NCI-H1436 (cell line): ENCODE measurements around the gene PAQR6.
"Not testable (repeated sequence)": the region's sequence is repeated elsewhere in the genome, so short reads cannot be mapped to it uniquely, and the experiment has no call there.

Experiments
- DNase-seq: peaks from one replicate; lab custom pipeline; 2025; lab: John Stamatoyannopoulos, UW

The PAQR6 gene

DNA sequence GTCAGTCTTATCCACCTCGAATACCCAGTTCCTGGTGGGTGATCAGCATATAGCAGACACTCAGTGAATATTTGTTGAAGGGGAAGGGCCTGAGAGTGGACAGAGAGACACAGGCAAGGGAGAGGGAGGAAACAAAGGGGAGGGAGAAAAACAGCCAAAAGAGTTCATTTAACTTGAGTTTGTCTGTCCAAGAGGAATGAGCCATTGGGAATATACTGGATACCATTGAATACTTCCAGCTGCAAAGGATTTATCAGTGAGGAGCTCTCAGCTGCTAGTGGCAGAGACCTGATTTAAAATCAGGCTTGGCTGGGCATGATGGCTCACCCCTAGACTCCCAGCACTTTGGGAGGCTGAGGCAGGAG, 17.4 kb downstream of the PAQR6 start:
- no peak for DNase-seq

- no peak for DNase-seq
Observed at GRCh38 chr1:156229809-156230472, 17.9 kb downstream of the PAQR6 start.

- no peak for DNase-seq
Observed at GRCh38 chr1:156228501-156228900, 19.4 kb downstream of the PAQR6 start.

DNA sequence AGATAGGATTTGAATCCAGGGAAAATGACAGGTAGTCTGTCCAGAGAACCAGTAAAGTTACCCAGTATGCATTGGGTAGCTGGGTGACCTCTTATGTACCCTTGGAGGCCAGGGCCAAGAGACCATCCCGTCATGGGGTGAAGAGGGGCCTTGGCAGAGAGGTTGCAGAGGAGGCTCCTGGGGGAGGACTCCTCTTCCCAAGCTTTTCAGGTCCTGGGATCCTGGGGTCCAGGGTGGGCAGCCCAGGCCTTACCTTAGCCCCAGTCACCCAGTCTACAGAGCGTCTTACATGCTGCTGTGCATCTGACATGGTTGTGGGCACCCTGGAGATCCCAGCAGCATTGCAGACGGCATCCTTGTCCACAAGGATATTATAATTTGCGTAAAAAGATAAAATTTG, 21.1 kb downstream of the PAQR6 start:
- no peak for DNase-seq

DNA sequence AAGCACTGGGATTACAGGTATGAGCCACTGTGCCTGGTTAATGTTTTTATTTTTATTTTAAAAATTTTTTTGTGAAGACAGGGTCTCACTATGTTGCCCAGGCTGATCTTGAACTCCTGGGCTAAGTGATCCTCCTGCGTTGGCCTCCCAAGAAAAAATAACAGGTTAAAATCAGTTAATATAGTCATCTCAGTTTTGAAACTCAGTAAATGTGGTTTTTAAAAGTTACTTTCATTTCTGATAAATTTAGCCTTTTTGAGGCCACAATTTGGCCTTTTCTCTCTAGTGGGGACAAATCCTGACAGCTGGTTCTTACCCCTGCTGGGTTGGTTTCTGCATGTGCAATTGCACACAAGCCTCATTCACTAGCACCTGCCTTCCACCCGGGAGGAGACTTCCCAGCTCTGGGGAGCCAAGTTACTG, 21.7 kb downstream of the PAQR6 start:
- DNase-seq, result no peak

DNA sequence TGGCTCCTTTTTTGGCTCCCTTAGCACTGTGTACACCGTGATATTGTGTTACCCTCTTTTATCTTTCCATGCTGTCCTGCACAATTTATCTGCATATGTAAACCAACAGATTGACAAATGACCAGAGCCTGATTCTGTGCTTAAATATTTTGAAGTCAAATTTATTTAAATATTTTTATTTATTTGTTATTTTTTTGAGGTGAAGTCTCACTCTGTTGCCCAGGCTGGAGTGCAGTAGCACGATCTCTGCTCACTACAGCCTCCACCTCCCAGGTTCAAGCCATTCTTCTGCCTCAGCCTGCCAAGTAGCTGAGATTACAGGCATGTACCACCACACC, 22.2 kb downstream of the PAQR6 start:
- no peak for DNase-seq

GRCh38 chr1:156221986-156222692, 25.7 kb downstream of the PAQR6 start:
- no peak for DNase-seq

GRCh38 chr1:156220226-156220625, 27.6 kb downstream of the PAQR6 start:
- DNase-seq, result no peak

DNA sequence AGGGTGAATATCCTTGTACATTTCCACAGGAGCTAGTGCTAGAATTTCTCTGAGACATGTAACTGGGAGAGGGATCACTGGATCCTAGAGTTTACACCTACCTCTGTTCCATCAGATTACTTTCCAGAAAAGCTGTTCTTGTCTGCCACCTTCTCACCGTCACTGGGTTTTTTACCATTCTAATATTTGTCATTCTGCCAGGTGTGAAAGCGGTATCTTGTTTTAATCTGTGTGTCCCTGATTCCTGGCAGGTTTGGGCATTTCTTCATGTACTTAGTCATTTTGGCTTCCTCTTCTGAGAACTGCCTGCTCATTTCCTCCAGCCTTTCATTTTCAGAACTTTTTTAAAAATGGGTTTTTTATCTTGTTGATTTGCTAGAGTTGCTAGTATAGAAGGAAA, 30.0 kb downstream of the PAQR6 start:
- DNase-seq, result no peak

- not testable (repeated sequence) for DNase-seq
Observed at GRCh38 chr1:156216361-156217086, 31.3 kb downstream of the PAQR6 start.

GRCh38 chr1:156214024-156214748, 33.7 kb downstream of the PAQR6 start:
- DNase-seq, result no peak

DNA sequence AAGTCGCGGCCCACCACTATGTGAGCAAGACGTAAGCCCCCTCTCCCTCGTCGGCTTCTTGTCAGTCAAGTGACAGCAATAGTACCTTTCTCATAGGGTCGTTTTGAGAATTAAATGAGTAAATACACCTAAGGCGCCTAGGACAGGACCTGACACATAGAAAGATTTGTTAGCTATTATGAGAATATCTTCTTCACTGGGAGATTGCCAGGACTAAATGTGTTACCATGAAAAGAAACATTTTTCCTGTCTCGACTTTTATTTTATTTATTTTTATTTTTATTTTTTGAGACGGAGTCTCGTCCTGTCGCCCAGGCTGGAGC, 34.3 kb downstream of the PAQR6 start:
- DNase-seq, result no peak

DNA sequence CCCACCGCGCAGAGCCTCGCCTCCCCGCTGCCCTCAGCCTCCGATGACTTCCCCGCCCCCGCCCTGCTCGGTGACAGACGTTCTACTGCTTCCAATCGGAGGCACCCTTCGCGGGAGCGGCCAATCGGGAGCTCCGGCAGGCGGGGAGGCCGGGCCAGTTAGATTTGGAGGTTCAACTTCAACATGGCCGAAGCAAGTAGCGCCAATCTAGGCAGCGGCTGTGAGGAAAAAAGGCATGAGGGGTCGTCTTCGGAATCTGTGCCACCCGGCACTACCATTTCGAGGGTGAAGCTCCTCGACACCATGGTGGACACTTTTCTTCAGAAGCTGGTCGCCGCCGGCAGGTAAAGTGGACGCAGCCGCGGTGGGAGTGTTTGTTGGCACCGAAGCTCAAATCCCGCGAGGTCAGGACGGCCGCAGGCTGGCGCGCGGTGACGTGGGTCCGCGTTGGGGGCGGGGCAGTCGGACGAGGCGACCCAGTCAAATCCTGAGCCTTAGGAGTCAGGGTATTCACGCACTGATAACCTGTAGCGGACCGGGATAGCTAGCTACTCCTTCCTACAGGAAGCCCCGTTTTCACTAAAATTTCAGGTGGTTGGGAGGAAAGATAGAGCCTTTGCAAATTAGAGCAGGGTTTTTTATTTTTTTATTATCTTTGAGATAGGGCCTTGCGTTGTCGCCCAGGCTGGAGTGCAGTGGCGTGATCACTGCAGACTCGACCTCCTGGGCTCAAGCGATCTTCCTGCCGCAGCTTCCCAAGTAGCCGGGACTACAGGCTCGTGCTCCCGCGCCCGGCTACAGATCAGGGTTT, 34.8 kb downstream of the PAQR6 start, which contains the start of gene PMF1:
Gene PMF1, plus strand, starts transcription at position 175 of the 811 bp plus-strand sequence. Its CDS starts 9 bp downstream, at position 184.
- DNase-seq, result peak; percentile 94

DNA sequence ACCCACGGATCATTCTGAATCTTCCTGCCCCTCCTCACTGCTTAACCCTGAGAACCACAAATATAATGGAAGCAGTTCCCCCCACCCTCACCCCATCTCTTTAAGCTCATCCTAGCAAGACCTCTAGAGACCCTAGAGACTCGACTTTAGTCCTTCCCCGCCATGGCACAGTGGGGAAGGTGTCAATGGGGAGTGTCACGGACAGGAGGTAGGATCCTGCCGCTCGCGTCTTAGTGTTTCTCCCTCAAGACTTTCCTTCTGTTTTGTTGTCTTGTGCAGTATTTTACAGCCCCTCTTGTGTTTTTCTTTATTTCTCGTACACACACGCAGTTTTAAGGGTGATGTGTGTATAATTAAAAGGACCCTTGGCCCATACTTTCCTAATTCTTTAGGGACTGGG, 35.7 kb downstream of the PAQR6 start:
- DNase-seq, result no peak

- no peak for DNase-seq
Observed at GRCh38 chr1:156211243-156211642, 36.6 kb downstream of the PAQR6 start.

GRCh38 chr1:156204686-156205085, 43.2 kb downstream of the PAQR6 start:
- DNase-seq, result no peak

GRCh38 chr1:156203331-156203730, 44.5 kb downstream of the PAQR6 start:
- DNase-seq, result no peak

DNA sequence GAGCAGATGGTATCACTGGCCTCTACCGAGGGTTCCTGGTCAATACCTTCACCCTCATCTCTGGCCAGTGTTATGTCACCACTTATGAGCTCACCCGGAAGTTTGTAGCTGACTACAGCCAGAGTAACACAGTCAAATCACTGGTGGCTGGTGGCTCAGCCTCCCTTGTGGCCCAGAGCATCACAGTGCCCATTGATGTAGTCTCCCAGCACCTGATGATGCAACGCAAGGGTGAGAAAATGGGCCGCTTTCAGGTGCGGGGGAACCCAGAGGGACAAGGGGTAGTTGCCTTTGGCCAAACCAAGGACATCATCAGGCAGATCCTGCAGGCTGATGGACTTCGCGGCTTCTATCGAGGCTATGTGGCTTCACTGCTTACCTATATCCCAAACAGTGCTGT, 47.8 kb downstream of the PAQR6 start:
- DNase-seq, result no peak

DNA sequence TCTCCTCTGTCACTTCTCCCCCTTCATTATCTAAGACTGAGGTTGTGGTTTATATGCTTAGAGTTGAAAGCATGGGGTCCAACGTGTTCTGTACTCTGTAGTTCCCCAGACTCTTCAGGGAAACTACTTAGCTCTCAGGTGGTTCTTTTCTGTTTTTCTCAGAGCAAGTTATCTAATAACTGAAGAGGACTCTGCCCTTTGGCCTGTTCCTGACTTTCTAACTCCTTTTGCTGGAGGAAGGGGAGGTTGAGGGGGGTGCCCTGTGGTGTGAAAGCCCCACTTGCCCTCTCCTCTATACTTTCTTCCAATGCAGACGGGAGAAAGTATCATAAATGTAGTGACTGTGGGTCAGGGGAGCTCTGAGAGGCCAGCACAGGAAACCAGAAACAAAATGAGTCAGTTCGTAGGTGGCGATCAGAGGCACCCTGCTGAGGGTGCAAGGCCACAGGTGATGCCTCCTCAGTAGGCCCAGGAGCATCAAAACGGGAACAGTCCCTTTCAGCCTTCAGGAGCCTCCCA, 49.0 kb downstream of the PAQR6 start:
- DNase-seq, result no peak

DNA sequence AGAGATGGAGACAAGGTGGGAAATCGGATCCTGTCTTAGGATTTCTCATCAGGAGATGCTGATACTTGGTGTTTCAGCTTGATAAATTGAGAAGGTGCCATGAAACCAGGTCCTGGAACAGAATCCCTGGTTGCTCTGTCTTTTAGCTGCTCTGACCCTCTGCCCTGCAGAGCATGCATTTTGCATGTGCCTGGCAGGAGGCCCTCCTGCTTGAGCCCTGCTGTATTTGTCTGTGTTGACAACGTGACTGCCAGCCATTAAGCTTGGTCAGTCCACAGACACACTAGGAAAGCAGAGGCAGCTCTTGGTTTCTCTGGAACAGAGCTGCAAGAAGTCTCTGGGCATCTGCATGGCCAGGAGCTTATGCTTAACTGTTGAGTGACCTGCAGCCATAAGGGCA, 51.4 kb downstream of the PAQR6 start:
- DNase-seq, result no peak

GRCh38 chr1:156195853-156196252, 52.0 kb downstream of the PAQR6 start:
- no peak for DNase-seq

GRCh38 chr1:156194300-156194652, 53.6 kb downstream of the PAQR6 start:
- DNase-seq, result no peak
